Measurements from ENCODE around the gene SOSTDC1. TPM values are rescaled to one million over a fixed set of nuclear protein-coding genes. Genes with fewer than 3 reads are reported as not detected.

The SOSTDC1 gene, protein sequence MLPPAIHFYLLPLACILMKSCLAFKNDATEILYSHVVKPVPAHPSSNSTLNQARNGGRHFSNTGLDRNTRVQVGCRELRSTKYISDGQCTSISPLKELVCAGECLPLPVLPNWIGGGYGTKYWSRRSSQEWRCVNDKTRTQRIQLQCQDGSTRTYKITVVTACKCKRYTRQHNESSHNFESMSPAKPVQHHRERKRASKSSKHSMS
- total RNA-seq (2022; extraction: Qiagen RNA extraction; ENCODE audit: low read depth) = not detected in 5 replicates

DNA sequence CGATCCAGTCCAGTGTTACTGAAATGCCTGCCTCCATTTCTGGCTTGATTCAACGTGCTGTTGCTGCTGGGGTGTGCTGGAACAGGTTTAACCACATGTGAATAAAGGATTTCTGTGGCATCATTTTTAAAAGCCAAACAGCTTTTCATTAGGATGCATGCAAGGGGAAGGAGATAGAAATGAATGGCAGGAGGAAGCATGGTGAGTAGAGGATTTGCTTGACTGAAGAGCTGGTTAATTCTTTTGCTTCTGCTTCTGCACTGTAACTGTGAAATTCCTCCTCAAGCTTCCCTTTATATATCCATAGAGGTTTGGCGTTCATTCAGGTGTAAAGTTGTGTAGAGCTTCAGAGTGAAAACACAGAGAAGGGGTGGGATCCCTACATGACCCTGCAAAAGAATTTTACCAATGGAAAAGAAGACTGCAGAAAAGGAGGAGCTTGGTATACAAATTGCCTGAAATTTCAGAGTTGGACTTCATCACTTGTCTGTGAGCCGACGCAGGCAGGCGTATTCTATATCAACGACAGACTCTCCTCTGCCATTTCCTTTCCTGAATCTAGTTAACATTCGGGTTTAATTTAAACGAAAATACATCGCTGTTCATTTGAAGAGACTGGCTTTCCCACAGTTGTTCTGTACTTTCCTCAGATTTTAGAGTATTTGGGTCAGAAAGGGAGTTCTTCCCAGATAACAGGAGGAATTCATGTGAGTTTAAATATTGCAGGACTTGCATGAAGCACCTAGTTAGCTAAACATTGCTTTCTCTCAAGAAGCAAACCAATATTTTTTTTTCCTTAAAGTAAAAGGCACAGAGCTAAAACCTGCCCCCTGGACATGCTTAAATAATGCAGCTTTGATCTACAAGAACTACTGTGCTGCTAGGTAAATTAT lies at the start of gene SOSTDC1:
SOSTDC1 (minus strand) TSS at position 270 of the 893 bp plus-strand sequence; CDS start at position 200, 70 bp downstream.

DNA sequence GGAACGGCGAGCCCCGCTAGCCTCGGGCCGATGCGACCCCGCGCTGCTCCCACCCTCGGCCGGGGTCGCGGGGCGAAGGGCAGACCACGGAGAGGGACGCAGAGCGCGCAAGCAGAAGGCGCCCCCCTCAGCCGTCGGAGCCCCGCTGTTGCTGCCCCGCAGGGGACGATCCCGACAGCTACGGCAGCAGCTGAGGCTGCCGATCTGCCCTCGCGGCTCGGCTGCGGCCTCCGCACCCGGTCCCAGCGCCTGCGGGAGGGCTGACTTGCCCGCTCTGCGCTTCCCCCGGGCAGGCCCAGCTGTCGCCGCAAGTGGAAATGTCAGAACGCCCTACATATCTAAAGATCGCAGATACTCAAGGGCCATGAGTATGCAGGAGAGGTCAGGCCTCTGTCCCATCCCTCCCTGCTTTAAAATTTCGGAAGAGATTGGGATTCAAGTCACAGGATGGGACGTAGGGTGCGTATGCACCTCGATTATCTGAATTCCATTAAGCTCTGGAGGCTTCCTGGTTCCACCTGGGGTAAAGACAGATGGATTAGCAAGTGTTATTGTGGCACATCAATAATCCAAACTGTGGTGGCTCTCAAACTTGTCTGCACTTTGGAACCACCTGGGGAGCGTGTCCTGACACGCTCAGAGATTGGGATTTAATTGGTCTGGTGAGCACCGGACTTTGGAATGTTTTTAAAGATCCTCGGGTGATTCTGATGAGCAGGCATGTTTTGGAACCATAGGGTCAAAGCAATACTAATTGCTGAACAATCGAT lies 44.0 kb downstream of the SOSTDC1 start, which contains the start of gene CRPPA:
CRPPA (minus strand) TSS at position 206 of the 770 bp plus-strand sequence. CDS start 216 bp downstream, outside the sequence.

Other genes starting within 250 kb of the SOSTDC1 start
- gene CRPPA, start 44.2 kb downstream of the SOSTDC1 start, total RNA-seq (2022; extraction: Qiagen RNA extraction; ENCODE audit: low read depth) = 0.27 to 1.3 TPM (median 0.67 TPM) in 5 replicates
- gene LRRC72, start 61.1 kb upstream of the SOSTDC1 start, total RNA-seq (2022; extraction: Qiagen RNA extraction; ENCODE audit: low read depth) = not detected in 5 replicates
- 10.3 to 16.3 TPM (median 13.9 TPM) in 5 replicates for gene ANKMY2, start 180.0 kb upstream of the SOSTDC1 start, total RNA-seq (2022; extraction: Qiagen RNA extraction; ENCODE audit: low read depth)
- 89.5 to 105 TPM (median 94.5 TPM) in 5 replicates for gene BZW2, start 180.4 kb upstream of the SOSTDC1 start, total RNA-seq (2022; extraction: Qiagen RNA extraction; ENCODE audit: low read depth)

Data from A549 treated with RU486 at 1 μM for 4 hours (cell line).